Measurements from ENCODE around the gene CAPN7.

Gene CAPN7

DNA sequence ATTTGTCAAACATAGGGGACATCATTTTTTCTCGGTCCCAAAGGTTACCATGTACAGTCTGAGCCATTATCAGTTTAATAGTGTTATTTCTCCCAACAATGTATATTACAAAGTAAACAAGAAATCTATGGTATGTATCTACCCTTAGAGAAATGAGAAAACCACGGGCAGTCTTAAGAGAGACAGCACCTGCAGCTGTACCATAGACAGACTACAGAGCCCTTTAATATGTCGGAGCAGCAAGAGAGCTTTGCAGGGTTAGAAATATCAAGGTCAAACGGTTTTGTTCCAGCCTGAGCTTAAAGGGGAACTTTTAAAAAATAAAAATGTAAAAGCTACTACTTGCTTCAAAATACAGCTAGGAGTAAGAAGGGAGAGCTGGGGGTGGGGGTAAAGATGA is 73.2 kb downstream of the CAPN7 start:
- DNase-seq = no peak

DNA sequence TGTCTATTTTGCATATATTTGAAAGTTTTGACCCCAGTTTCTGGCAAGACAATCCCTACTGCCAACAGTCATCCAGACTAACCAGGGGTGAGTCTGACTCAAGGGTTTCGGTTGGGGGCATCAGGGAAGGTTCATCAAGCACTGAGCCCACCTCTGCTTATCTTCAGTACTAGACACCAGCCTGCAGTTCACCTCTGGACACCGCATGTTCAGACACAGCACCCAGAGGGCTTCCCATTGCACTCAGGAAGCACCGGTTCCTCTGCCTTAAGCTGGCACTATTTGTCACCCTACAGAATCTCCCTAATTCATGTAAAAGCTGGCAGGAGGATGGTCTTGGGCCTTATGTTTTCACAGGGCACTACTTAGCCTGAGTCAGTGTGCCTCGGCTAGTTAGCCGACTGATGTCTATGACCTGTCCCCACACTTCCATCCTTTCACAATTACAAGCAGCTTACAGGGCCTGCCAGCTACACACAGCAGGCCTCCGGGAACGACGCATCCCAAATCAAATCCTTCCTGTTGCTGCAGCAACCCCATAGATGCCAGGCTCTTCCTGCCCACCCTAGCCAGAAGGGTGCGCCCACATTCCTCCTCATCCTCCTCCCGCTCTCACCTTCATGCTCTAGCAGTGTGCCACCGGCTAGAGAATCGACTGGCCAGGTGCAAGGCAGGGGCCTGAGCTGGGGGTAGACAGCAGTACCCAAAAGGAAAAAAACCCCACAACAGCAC is 73.8 kb downstream of the CAPN7 start:
- no peak for DNase-seq

DNA sequence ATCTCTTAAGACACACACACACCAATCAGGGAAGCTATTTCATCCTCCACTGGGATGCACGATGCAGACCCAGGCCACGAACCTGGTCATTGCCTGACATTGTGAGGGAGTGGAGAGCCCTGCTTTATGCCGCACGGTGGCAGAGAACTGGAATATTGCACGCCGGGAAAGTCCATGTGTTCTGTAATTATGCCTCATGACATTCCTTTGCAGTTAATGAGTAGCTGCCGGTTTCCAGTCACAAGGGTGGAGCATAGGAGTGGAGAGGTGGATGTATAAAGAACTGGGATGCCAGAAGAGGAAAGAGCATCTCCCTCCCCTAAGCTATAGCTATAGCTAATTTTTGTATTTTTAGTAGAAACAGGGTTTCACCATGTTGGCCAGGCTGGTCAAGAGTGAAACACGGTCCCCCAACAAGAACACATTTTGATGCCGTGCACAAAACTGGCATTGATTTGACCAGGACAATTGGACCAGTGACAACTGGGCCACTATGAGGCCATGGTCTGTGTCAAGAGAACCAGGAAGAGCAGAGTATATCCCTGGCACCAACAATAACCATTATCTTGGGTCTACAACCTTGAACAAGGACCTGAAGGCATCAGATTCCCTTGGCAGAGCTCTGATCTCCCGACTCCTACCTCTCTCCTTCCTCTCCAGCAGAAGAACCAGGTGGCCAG is 74.9 kb downstream of the CAPN7 start:
- DNase-seq = no peak

DNA sequence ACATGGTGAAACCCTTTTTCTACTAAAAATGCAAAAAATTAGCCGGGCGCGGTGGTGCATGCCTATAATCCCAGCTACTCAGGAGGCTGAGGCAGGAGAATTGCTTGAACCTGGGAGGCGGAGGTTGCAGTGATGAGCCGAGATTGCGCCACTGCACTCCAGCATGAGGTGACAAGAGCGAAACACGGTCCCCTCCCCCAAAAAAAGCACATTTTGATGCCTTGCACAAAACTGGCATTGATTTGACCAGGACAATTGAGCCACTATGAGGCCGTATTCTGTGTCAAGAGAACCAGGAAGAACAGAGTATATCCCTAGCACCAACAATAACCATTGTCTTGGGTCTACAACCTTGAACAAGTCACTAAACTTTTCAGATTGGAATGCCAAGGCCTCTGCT is 75.8 kb downstream of the CAPN7 start:
- no peak for DNase-seq

DNA sequence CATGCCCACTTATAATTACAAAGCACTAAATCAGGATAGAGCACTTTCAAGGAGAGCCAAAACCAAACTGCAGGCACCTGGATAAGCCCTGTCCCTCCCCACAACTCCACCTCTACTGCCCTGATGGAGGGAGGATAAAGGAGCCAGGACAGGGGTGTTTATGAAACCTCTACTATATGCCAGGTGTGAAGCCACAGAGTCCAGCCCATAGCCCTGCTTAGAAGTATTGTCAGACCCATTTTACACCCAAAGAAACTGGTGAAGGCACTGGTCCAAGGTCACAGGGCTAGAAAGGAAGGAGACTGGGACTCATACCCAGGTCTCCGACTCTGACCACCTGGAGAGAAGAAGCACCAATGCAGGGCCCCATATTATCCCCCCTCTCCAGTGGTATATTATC is 77.7 kb downstream of the CAPN7 start:
- DNase-seq = no peak

DNA sequence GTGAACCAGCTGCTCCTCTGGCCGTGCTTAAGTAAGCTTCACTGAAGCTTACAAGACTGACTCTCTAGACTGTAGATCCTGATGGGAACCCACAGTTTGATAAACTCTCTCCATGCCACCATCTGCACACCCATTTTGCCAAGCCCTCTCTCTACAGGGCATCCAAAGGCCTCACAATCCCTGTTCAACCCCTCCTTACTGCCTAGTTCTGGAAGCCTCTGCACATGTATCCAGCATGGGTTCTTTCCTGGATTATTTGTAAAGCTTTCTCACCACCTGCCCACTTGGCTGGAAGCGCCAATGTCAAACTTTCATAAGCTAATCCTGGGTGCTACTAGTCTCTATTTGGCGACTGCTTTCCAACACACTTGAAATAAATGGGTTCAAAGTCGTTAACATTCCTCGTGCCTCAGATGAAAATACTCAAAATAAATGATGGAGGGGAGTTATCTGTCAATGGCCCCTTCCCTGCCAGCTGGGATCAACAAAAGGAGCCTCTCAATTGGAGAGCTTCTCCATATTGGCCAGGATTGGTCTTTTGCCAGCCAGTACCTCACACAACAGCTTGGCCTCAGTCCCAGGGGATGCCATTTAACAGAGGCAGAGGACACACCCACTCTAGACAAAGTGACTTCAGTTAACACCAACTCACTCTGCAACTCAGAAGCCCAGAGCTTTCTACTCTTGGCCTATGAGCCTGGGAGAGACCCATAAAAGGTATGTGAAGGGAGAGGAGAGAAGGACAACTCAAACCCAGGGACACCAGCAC is 78.3 kb downstream of the CAPN7 start:
- DNase-seq = peak; percentile 99

DNA sequence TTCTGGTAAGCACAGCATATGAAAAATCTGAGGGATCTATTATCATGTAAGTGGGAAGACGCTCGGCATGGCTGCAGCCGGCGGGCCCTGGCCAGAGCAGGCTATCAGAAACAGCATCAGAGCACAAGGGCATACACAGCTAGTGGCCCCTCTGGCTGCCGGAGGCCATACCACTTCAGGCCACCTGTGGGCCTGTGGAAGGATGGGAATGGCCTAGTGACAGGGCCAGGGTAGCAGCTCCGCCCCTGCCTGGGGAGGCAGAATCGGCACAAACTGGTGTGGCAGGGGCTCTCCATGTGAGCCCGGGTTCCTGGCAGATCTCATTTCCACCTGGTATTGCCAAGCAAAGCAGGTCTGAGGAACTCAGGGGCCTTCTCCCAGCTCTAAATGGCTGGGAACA is 80.0 kb downstream of the CAPN7 start:
- DNase-seq = no peak

DNA sequence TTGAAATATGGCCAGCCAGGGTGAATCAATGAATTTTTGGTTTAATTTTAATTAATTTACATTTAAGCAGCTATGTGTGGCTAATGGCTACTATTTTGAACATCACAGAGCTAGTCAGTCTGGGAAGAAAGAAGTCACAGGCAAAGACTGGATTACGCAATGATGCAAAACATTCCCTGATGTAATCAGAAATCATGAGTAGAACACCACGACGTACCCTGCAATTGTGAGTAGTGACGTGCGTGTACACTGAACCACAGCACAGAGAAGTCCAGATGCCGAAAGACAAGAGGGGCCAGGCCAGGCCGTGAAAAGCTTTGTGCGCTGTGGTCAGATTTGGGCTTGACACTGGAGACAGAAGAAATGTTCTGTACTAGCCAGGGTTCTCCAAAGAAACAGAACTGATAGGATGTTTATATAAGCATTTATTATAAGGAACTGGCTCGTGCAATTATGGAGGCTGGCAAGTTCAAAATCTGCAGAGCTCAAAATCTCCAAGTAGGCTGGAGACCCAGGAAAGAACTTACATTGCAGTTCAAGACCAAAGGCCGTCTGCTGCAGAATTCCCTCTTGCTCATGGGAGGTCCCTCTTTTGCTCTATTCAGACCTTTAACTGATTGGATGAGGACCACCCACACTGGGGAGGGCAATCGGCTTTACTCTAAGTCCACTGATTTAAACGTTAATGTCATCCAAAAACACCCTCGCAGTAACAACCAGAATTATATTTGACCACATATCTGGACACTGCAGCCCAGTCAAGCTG is 81.7 kb downstream of the CAPN7 start:
- no peak for DNase-seq

DNA sequence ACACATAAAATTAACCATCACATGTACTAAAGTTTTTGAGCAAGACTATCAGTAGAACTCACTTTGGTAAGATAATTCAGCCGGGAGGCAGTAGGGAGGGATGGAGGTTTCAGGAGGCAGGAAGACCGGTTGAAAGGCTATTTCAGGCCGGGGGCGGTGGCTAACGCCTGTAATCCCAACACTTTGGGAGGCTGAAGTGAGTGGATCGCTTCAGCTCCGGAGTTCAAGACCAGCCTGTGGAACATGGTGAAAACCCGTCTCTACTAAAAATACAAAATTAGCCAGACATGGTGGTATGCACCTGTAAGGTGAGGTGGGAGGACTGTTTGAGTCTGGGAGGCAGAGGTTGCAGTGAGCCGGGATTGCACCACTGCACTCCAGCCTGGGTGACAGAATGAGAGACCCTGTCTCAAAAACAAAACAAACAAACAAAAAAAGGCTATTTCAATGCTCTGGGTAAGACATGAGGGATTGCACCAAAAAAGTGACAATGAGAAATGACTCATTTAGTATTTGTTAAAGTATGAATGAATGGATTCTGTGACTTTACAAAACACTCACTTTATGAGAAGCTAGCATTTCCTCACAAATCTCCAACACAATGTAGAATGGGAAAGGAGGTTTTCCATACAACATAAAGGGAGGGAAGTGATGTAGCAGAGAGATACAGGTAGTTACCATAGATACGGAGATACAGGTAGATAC is 82.4 kb downstream of the CAPN7 start:
- no peak for DNase-seq

DNA sequence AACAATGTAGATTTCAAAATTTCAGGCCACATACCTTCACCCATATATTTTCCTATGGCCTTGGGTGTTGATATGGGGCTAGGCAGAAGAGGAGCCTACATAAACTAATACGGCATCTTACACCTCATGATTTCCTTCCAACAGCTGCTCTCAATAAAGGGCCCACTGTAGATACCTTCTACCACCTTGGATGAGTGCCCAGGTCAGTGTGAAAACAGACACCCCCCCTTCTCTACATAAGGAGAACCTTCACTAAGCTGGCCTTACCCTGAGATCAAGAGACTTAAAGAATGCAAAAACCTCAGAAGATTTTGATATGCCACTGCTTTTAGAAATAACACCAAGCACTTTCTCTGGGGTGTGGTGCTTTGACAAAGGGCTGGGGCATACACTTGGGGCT is 83.6 kb downstream of the CAPN7 start:
- no peak for DNase-seq

DNA sequence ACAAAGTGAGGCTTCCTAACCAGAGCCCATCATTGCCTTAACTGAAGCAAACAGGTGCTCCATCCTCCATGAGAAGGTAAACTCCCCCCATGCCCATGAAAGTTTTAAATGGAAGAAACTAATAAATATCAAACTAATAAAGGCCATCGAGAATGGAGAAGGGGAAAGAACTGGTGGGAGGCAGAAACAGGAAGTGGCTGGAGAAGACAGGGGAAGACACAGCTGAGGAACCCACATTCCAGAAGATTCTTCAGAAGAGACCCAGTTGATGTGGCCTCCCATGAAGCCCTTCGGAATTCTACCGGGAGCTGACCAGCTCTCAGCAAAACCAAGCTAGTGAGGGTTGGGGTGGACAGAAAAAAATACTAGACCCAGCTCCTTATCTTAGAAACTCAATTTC is 84.7 kb downstream of the CAPN7 start:
- DNase-seq = no peak

DNA sequence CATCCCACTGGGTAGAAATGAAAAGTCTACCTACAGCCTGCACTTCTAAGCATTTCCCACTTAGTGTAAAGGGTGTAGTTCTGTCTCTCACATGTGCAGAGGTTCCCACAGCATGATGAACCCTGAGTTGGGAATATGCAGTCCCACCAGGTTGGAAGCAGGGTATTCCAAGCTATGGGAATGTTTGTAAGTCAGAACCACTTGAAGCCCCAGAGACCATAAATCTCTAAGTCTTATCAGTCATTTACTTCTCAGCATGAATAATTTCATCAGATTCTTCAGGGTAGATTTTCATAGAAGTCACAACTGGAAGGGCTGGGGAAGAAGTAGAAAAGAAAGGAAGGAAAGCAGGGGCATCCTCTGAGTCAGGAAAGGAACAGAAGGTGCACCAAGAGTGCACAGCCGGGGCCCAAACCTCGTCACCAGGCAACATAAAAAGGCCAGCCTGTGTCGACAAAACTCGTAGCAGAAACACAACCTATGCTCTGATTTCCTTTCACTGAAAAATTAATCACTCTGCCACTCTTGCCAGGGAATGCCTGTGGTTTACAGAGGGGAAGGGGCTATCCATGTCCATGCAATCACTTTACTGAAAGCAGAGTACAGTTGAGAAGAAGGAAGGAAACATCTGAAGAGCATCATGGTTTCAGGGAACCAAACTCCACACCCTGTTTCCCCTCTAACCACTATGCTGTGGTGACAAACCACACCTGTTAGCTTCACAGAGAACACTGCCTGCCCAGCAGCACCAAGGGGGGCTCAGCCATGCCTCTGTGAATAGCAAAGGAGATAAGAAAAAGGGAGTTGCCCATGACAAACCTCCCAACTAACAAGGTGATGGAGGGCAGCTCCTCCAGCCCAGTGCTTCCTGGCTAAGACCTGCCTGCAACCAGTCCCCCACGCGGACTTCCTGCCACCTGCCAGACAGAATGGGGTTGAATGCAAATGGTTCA is 85.8 kb downstream of the CAPN7 start:
- no peak for DNase-seq

DNA sequence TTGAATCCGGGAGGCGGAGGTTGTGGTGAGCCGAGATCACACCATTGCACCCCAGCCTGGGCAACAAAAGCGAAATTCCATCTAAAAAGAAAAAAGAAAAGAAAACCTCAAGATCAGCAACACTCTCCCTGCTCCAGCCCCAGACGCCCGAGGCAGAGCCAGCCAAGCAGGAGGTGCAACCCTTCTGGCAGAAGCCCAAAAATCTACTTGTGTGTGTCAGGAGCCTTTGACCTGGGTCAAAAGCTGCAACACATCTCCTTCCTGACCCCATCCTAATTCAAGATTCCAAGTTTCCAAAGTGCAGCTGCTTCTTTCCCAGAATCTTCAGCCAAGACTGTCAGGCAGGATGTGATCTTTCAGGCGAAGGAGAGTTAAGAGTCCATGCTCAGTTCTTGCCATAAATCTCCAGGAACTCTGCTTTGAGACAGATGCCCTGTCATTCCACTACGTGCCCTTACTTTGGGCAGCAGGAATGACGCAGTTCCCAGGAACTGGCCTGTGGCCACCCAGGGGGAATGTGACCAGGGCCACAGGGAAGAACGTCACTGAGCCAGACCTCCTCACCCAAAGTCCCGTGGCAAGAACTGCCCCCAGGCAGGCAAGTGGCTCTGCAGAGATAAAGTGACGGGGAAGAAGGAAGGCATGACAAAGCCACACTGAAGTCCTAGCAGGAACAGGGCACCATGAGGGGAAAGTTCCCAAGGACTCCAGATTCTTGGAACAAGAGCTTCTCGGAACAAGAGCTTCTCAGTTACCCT is 86.9 kb downstream of the CAPN7 start:
- no peak for DNase-seq

DNA sequence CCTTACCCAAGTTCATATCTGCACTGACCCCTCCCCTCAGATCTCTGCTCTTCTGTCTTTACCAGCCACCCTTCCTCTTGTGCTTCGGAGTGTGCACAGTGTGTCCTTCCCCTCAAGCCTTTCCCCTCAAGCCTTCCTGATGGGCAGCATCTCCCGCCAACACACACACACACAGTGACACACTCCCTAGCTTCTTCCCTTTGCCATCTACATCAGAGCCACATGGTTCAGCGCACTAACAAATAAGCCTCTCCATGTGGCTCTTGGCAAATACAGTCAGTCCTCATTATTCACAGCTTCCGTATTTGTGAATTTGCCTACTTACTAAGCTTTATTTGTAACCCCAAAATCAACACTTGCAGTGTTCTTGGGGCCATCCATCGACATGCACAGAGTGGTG is 88.9 kb downstream of the CAPN7 start:
- DNase-seq = no peak

DNA sequence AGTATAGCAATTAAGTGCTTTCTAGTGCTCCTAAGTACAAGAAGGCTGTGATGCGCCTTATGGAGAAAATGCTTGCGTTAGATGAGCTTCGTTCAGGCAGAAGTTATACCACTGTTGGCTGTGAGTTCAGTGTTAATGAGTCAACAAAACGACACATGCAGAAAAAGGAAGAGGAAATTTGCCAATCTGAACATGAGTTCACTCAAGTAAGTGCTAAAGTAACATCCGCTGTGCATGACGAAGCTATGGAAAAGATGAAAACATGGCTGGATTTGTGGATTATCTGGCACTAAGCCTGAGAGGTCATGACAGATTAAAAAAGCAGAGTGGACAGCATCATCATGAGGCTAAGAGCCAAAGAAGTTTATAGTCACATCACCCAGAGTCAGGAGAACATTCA is 89.5 kb downstream of the CAPN7 start:
- DNase-seq = no peak

DNA sequence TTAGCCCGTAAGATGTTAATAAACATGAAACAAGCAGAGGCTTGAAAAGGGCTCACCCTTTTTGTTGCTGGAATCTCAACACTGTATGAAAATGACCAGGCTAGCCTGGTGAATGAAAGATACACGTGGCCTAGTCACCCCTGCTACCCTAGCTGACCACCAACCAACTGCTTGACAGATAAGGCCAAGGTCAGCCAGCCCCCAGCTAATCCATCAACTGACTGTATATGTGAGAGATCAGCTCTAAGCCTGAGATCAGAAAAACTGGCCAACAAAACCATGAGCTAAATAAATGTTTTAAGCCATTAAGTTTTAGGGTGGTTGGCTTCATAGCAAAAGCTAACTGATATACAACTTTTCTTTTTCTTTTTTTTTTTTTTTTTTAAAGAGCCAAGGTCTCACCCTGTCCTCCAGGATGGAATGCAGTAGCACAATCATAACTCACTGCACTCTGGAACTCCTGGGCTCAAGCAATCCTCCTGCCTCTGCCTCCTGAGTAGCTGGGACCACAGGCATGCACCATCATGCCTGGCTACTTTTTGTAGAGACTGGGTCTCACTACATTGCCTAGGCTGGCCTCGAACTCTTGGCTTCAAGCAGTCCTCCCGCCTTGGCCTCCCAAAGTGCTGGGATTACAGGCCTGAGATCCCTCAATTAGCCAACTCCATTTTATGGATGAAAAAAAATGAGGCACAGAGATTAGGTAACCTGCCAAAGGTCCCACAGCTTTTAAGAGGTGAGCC is 91.7 kb downstream of the CAPN7 start:
- DNase-seq = no peak

DNA sequence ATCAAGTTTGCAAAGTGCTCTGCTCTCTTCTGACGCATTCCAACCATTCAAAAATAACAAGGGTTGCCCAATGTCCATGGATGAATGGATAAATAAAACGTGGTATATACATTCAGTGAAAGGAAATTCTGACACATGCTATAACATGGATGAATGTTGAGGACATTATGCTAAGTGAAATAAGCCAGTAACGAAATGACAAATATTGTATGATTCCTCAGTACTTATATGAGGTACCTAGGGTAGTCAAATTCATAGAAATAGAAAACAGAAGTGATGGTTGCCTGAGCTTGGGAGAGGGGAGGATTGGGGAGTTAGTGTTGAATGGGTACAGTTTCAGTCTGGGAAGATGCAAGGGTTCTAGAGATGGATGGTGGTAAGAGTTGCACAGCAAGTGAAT is 92.5 kb downstream of the CAPN7 start:
- no peak for DNase-seq

DNA sequence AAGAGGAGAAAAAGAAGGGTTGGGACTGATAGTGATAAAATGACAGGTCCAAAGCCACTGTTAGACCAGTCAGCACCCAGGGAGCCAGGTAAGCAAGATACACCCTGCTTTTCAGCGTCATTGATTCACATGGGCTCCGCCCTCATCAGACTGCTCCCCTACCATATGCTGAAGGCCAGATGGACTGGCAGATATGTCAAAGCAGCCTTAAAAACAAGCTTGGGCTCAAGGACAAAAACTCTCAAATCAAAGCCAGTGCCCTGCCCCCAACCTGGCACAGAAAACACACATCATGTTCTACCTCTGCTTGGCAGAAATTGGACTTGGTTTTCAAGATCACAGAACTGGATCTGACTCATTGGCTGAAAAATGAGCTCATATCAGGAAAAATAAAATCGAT is 93.0 kb downstream of the CAPN7 start:
- DNase-seq = no peak

DNA sequence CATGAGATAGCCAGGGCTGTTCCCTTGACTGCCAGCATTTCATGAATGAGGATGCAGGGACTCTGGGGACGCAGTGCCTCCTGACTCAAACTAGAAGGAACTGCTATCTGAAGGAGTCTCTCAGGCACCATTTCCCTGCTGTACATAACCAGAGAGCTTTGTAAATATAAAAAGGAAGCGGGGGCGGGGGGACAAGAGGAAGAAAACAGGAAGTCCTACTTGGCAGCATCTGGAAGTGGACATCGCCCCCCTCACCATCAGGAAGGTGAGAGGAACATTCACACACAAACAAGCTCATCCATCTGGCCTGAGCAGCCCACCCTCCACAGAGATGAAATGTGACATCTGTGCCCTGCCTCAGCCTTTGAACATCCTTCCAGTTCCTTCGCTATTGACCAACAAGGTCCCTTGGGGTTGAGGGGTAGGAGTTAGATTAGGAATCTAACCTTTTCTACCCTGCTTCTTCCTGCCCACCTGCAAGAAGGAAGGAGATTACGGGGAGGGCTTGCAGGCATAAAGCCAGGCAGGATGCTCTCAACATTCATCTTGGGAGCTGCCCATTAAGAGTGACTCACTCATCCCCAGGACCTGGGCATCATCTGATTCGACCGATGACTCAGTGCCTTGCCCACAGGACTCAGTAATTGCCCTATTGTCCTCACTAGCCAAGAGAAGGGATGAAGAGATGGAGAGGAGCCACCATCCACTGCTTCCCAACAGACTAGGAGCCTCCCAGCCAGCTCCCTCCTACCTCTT is 94.5 kb downstream of the CAPN7 start:
- no peak for DNase-seq

Data from NCI-H1092 treated with DMSO at 0.1 percent for 48 hours (cell line).